SK-N-MC (cell line): ENCODE data around the gene ANKUB1.

ENCODE experiments used
- DNase-seq: peaks from one replicate; pipeline ENCODE4 v3.0.0-alpha.2; 2011; ENCODE audit warnings: low read depth, low spot score
- H3K27ac ChIP-seq: fragments of 200-600 bp; sonication (generic); 2 replicates; pipeline ENCODE4 v1.5.1; 2016; ENCODE audit warnings: mixed run types
- H3K36me3 ChIP-seq: fragments of 200-600 bp; sonication (generic); 2 replicates; pipeline ENCODE4 v1.6.1; 2017; ENCODE audit warnings: antibody characterized with exemption, low read length, mixed read lengths; ENCODE audit not compliant: insufficient read depth
- H3K4me3 ChIP-seq: fragments of 200-600 bp; sonication (generic); 2 replicates; pipeline ENCODE4 v1.5.1; 2016
- H3K9ac ChIP-seq: fragments of 200-600 bp; sonication (generic); 2 replicates; pipeline ENCODE4 v1.8.0; 2017; ENCODE audit warnings: mixed run types, mixed read lengths; ENCODE audit not compliant: insufficient read length
- H3K9me3 ChIP-seq: fragments of 200-600 bp; sonication (generic); 2 replicates; pipeline ENCODE4 v1.6.1; 2017; ENCODE audit warnings: low read depth, mild to moderate bottlenecking, antibody characterized with exemption, low read length, moderate library complexity, mixed read lengths
- EZH2 ChIP-seq: fragments of 200-600 bp; sonication (generic); IDR thresholded peaks from one replicate; pipeline ENCODE4 v1.6.1; 2017; ENCODE audit warnings: antibody characterized with exemption
- FOXP2 ChIP-seq: optimal IDR thresholded peaks from 2 replicates; pipeline ENCODE3; 2011; ENCODE audit warnings: mild to moderate bottlenecking, moderate library complexity; ENCODE audit not compliant: insufficient read depth; ENCODE audit errors: extremely low read length, control extremely low read depth
- POLR2AphosphoS5 ChIP-seq: IDR thresholded peaks from 2 replicates; pipeline ENCODE4 v1.6.1; 2012; ENCODE audit warnings: mild to moderate bottlenecking, low read depth, low read length, borderline replicate concordance

ANKUB1 gene

DNA sequence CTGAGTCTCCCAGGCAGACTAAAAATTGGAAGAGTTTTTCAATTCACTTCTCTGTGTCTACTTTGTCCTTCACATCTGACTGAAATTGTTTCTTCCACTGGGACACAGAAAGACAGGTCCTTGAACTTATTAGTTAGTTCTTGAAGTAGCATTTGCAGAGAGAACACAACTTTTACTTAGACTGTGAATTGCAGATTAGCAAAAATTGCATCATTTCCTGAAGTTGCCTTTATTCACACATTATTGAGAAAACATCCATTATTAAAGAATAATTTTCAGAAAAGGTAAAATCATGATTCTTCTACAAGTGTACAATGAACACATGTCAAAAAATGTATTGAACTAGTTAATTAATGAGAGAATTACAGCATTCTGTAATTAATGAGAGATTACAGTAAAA, 38.6 kb downstream of the ANKUB1 start:
- DNase-seq = peak; percentile 69
- Histone ChIP-seq H3K9me3 (no peaks in the 10 kb centered on the region), H3K4me3 (peak overlapping the region; percentile 54), H3K27ac (peak overlapping the region; percentile 95), H3K36me3 (peaks cover 26% of the 10 kb centered on the region), H3K9ac (peak overlapping the region; percentile 51)
- TF ChIP-seq POLR2AphosphoS5 = no peak
- TF ChIP-seq EZH2 = no peak
- TF ChIP-seq FOXP2 = no peak

GRCh38 chr3:149752788-149753136, 39.6 kb downstream of the ANKUB1 start:
- no peak for DNase-seq
- no peak for TF ChIP-seq POLR2AphosphoS5
- TF ChIP-seq FOXP2 = no peak
- TF ChIP-seq EZH2 = no peak
- peaks cover 36% of the 10 kb centered on the region for H3K36me3 ChIP-seq
- H3K4me3 ChIP-seq = peak overlapping the region; percentile 89
- H3K9me3 ChIP-seq = no peaks in the 10 kb centered on the region
- H3K9ac ChIP-seq = peak overlapping the region; percentile 77
- H3K27ac ChIP-seq = peak overlapping the region; percentile 95

DNA sequence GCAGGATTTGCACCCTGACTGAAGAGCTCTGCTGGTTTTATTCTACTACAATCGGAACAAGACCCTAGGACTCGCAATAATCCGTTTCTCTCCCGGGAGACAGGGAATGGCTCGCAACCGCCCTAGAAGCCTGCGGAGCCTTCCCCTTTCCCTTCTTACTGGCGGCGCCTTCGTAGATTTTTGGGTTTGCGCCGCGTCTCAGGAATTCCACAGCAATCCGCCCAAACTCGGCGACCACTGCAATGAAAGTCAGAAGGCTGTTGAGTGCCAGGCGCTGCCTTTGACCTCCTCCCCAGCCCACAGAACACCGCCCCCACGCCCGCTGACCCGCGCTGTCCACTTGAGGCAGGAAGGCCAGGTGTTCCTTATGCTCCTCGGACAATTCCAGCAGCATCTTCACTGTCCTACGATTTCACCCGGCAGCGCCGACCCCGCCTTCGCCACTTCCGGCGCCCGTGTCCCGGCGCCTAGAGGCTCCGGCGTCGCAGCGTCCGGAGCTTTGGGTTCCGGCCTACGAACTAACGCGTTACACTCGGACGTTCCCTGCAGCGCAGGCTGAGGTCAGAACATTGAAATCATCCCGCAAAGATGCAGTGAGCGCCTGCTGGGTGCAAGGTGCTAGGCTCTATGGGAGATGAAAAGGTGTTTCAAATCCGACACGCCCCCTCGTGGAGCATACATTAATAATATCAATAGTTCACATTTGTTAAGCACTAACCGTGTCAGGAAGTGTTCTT, 40.1 kb downstream of the ANKUB1 start, which contains the start of gene COMMD2:
Gene COMMD2, minus strand, starts transcription at position 439 of the 737 bp plus-strand sequence. Its CDS starts 45 bp downstream, at position 394.
- H3K27ac ChIP-seq = peak within 1 kb of the TSS; percentile 95
- H3K36me3 ChIP-seq = peaks cover 40% of the 10 kb centered on the region
- peak within 1 kb of the TSS; percentile 77 for H3K9ac ChIP-seq
- DNase-seq = peak; percentile 58
- H3K4me3 ChIP-seq = peak within 1 kb of the TSS; percentile 89
- H3K9me3 ChIP-seq = no peaks in the 10 kb centered on the region
- TF ChIP-seq FOXP2 = peak; percentile 87
- peak; percentile 96 for TF ChIP-seq POLR2AphosphoS5
- TF ChIP-seq EZH2 = no peak

- no peak for TF ChIP-seq FOXP2
- TF ChIP-seq POLR2AphosphoS5 = no peak
- no peak for TF ChIP-seq EZH2
- no peak for DNase-seq
- Histone ChIP-seq H3K9me3 (no peaks in the 10 kb centered on the region), H3K9ac (peak overlapping the region; percentile 77), H3K36me3 (peaks cover 46% of the 10 kb centered on the region), H3K4me3 (peak overlapping the region; percentile 89), H3K27ac (no peak overlapping the region)
Measured at GRCh38 chr3:149751551-149751950, 40.8 kb downstream of the ANKUB1 start.

DNA sequence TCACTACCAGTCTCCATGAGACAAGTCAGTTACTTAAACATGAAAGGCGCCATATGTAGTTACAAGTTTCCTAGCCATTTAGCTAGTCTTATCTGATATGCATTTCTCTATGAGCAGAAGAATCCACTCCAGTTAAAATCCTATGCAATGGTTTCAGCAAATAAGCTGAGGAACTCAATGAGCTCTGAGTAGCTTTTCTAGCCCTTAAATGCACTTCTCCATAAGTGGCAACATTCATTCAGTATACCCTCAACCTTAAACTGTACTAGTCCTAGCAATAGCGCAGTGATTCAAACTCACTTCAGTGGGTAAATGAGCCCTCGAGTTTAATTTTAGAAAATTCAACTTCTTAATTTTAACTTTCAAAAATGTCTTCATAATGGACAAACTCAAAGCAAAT, 47.7 kb downstream of the ANKUB1 start:
- no peaks in the 10 kb centered on the region for H3K9me3 ChIP-seq
- TF ChIP-seq FOXP2 (no peak), EZH2 (no peak), POLR2AphosphoS5 (no peak)
- DNase-seq = no peak
- no peak overlapping the region for H3K9ac ChIP-seq
- peaks cover 90% of the 10 kb centered on the region for H3K36me3 ChIP-seq
- no peak overlapping the region for H3K27ac ChIP-seq
- no peak overlapping the region for H3K4me3 ChIP-seq

DNA sequence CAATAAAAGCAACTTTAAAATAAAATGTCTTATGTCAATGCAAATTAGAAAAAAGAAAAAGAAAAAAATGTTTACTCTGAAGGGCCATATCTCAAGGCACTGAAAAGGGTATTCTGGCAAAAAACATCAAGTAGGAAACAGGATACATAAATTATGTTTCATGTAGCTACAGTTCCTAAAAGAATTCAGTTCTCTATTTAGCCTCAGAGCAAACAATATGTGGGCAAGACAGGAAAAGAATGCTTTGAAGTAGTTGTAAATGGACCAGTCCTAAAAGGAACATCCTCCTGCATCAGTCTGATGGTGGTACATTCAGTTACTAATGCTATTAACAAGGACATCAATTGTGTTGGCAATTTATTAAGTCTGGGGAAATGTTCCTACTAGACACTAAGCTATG, 48.2 kb downstream of the ANKUB1 start:
- no peaks in the 10 kb centered on the region for H3K9me3 ChIP-seq
- H3K9ac ChIP-seq = no peak overlapping the region
- peaks cover 90% of the 10 kb centered on the region for H3K36me3 ChIP-seq
- TF ChIP-seq EZH2 = no peak
- TF ChIP-seq FOXP2 = no peak
- TF ChIP-seq POLR2AphosphoS5 = no peak
- no peak overlapping the region for H3K4me3 ChIP-seq
- no peak for DNase-seq
- no peak overlapping the region for H3K27ac ChIP-seq

- TF ChIP-seq FOXP2 (no peak), POLR2AphosphoS5 (no peak), EZH2 (no peak)
- no peak overlapping the region for H3K9ac ChIP-seq
- H3K9me3 ChIP-seq = no peaks in the 10 kb centered on the region
- no peak overlapping the region for H3K4me3 ChIP-seq
- H3K36me3 ChIP-seq = peaks cover 56% of the 10 kb centered on the region
- H3K27ac ChIP-seq = no peak overlapping the region
- no peak for DNase-seq
Measured at GRCh38 chr3:149739396-149739795, 53.0 kb downstream of the ANKUB1 start.

DNA sequence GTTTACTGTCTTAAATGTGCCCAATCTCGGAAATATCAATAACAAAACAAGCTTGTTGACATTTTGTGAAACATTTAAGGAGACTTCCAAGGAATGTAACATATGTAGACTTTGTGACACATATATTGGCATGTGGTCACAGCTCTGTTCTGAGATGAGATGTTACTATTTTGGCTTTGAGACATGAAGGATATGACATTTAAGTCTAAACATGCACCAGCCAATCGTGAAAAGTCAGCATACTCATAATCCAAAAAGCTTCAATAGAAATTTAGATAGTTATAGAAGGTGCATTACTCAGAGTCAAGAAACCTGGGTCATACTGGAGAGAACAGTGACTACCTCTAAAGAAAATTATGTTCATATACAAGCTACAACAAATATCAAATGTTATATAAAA, 53.5 kb downstream of the ANKUB1 start:
- TF ChIP-seq EZH2 = no peak
- TF ChIP-seq FOXP2 = no peak
- no peak for TF ChIP-seq POLR2AphosphoS5
- peaks cover 51% of the 10 kb centered on the region for H3K36me3 ChIP-seq
- no peak for DNase-seq
- no peaks in the 10 kb centered on the region for H3K9me3 ChIP-seq
- no peak overlapping the region for H3K9ac ChIP-seq
- no peak overlapping the region for H3K27ac ChIP-seq
- H3K4me3 ChIP-seq = no peak overlapping the region

DNA sequence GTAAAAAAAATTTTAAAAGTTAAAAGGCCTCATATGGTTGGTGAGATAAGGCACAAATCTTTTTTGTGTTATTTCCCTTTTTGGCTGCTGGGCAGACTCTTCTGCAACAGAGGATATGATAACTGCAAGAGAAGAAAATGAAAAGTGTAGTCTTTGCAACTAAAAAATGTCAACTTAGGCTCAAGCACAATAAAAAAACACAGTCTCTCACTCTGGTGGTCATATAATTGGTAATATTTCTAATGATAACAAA, 55.5 kb downstream of the ANKUB1 start:
- no peak for TF ChIP-seq POLR2AphosphoS5
- no peak for TF ChIP-seq EZH2
- no peak for TF ChIP-seq FOXP2
- H3K9me3 ChIP-seq = no peaks in the 10 kb centered on the region
- H3K9ac ChIP-seq = peak overlapping the region; percentile 0
- H3K36me3 ChIP-seq = peaks cover 33% of the 10 kb centered on the region
- peak overlapping the region; percentile 84 for H3K27ac ChIP-seq
- DNase-seq = no peak
- H3K4me3 ChIP-seq = peak overlapping the region; percentile 21
